Effector memory CD8-positive, alpha-beta T cell (primary cell): ENCODE data around the gene COMMD7.

Experiments used
- ATAC-seq: fragments of 150-1000 bp; cut with Tn5 transposase; replicated peaks from 2 replicates; pipeline ENCODE4 v1.10.0; 2021; ENCODE audit warnings: mild to moderate bottlenecking, moderate library complexity
- DNase-seq, 3 experiments: peaks; one replicate each; pipeline ENCODE4 v3.0.0; 2021
- H3K27ac Mint-ChIP-seq, 2 donors: one replicate each; pipeline ENCODE4 v1.8.0; 2022; ENCODE audit warnings: mild to moderate bottlenecking in 2 of 2, mixed read lengths in 2 of 2, moderate library complexity in 2 of 2
- H3K27me3 Mint-ChIP-seq, 2 donors: one replicate each; pipeline ENCODE4 v1.8.0; 2022; ENCODE audit warnings: mixed read lengths in 2 of 2
- H3K36me3 Mint-ChIP-seq: one replicate; pipeline ENCODE4 v1.8.0; 2022; ENCODE audit warnings: mild to moderate bottlenecking, moderate library complexity, mixed read lengths; ENCODE audit not compliant: insufficient read depth
- H3K4me1 Mint-ChIP-seq, 2 donors: one replicate each; pipeline ENCODE4 v1.8.0; 2022; ENCODE audit warnings: low read depth in 2 of 2, mixed read lengths in 2 of 2
- H3K4me3 Mint-ChIP-seq, 2 donors: one replicate each; pipeline ENCODE4 v1.8.0; 2022; ENCODE audit warnings: mild to moderate bottlenecking in 2 of 2, mixed read lengths in 2 of 2, moderate library complexity in 2 of 2
- H3K9me3 Mint-ChIP-seq, 2 donors: one replicate each; pipeline ENCODE4 v1.8.0; 2022; ENCODE audit warnings: mixed read lengths in 2 of 2
- total RNA-seq, 9 experiments: gene quantifications; one replicate each; lab custom pipeline; 2026; lab: John Stamatoyannopoulos, UW

COMMD7 gene
- 11.0 to 23.0 (median 15.8) reads per million in 9 experiments for total RNA-seq

DNA sequence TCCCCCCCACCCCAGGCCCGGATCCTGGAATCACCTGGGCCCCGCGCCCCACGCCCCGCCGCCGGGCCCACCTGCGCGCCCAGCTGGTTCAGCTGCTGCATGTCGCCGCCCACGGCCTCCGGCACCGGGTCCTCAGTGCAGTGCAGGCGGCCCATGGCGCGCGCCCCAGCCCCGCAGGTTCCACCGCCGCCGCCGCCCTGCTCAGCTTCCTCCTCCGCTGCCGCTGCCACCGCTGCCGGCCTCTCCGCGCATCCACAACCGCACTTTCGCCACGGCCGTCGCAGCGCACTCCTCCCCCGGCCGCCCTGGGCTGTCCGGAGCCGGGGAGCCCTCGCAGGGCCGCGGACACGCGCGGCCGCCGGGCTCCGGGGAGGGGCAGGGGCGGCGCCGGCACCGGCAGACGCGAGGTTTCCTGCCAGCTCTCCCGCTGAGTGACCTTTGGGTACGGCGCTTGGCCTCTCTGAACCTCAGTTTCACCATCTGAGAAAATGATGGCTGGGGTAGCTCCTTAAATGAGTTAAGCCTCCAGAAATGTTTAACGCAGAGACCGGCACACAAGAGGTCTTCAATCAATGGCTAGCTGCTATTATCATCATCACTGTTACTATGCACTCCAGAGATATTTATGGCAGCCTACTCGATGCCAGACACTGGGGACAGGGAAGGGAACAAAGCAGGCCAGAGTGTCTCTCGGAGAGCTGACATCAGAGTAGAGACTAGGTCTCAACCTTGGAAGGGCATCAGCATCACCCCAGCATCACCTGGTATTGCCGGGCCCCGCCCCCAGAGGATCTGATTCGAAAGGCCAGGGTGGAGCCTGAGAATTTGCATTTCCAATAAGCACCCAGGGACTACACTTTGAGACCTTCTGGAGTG, at the start of gene COMMD7:
Gene COMMD7, minus strand, starts transcription at position 231 of the 876 bp plus-strand sequence. Its CDS starts 76 bp downstream, at position 155.
- peaks cover 20 to 31% of the 10 kb centered on the region in 2 donors for H3K4me1 Mint-ChIP-seq
- peak within 1 kb of the TSS; percentile 97 to 99 for H3K27ac Mint-ChIP-seq
- DNase-seq (peak; percentile 50 to 52 (median 52)), ATAC-seq (peak; percentile 80)
- no peaks in the 10 kb centered on the region for H3K9me3 Mint-ChIP-seq
- peaks cover 8% of the 10 kb centered on the region for H3K36me3 Mint-ChIP-seq
- peak within 1 kb of the TSS; percentile 98 to 99 for H3K4me3 Mint-ChIP-seq
- no peaks in the 10 kb centered on the region for H3K27me3 Mint-ChIP-seq

DNA sequence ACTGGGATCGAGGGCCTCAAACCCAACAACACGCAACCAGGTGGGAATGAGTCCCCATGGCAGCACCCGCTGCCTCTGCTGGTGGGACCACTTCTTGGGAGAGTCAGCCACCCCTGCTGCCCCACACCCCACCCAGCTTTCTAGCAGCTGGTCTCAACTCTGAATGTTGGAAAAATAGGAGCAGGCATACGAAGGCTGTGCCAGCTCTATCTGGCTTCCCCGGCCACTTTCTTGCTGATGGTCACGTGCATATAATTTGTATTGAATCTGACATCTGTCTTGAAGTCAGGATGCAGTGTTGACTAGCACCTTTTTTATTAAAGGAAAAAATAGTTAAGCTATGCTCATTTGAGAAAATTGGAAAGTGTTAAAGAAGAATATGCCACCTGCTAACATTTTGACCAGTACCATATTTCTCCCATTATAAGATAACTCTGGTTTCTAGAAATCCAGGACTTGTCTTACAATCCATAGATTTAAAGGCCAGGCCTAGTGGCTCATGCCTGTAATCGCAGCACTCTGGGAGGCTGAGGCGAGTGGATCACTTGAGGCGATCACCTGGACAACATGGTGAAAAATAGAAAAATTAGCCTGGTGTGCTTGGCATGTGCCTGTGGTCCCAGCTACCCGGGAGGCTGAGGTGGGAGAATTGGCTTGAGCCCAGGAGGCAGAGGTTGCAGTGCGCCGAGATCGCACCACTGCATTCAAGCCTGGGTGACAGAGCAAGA, 49.6 kb upstream of the COMMD7 start:
- Mint-ChIP-seq H3K4me1 (peaks cover 3 to 17% of the 10 kb centered on the region in 2 donors), H3K9me3 (no peaks in the 10 kb centered on the region), H3K27ac (peak overlapping the region; percentile 26 to 32), H3K4me3 (peak overlapping the region in 1 of 2 donors; percentile 43), H3K27me3 (no peaks in the 10 kb centered on the region), H3K36me3 (no peaks in the 10 kb centered on the region)
- DNase-seq (no peak), ATAC-seq (no peak)

DNA sequence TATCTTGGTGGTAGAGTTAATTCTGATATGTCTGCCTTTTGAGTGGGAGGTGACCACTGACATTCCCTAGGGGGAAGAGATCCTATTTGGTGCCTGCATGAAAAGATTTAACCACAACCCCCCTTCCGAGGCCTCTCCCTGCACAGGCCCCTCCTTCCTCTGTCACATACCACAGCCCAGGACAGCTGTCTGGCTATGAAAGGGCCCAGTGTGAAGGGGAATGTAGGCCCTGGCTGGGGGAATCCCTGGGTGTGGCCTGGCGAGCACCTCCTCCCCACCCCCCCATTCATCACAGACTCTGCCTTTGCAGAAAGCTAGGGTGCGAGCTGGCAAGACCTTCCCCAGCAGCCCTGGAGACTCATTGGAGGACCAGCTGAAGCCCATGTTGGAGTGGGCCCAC, 49.0 kb upstream of the COMMD7 start:
- ATAC-seq (peak; percentile 58), DNase-seq (no peak)
- Mint-ChIP-seq H3K4me1 (peaks cover 3 to 17% of the 10 kb centered on the region in 2 donors), H3K27me3 (no peaks in the 10 kb centered on the region), H3K9me3 (no peaks in the 10 kb centered on the region), H3K4me3 (no peak overlapping the region), H3K36me3 (no peaks in the 10 kb centered on the region), H3K27ac (no peak overlapping the region)

DNA sequence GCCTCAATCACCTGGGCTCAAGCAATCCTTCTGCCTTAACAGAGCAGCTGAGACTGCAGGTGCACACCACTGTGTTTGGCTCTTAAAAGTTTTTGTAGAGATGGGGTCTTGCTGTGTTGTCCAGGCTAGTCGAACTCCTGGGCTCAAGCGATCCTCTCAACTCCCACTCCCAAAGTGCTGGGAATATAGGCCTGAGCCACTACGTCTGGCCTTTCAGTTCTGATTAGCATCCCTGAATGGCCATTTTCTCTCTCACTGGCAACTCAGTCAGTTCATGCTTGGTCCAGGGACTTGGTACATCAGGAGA, 47.4 kb upstream of the COMMD7 start:
- Mint-ChIP-seq H3K4me3 (no peak overlapping the region), H3K36me3 (no peaks in the 10 kb centered on the region), H3K27me3 (no peaks in the 10 kb centered on the region), H3K4me1 (peaks cover 3 to 15% of the 10 kb centered on the region in 2 donors), H3K9me3 (no peaks in the 10 kb centered on the region), H3K27ac (no peak overlapping the region)
- ATAC-seq, result no peak
- DNase-seq, result no peak

DNA sequence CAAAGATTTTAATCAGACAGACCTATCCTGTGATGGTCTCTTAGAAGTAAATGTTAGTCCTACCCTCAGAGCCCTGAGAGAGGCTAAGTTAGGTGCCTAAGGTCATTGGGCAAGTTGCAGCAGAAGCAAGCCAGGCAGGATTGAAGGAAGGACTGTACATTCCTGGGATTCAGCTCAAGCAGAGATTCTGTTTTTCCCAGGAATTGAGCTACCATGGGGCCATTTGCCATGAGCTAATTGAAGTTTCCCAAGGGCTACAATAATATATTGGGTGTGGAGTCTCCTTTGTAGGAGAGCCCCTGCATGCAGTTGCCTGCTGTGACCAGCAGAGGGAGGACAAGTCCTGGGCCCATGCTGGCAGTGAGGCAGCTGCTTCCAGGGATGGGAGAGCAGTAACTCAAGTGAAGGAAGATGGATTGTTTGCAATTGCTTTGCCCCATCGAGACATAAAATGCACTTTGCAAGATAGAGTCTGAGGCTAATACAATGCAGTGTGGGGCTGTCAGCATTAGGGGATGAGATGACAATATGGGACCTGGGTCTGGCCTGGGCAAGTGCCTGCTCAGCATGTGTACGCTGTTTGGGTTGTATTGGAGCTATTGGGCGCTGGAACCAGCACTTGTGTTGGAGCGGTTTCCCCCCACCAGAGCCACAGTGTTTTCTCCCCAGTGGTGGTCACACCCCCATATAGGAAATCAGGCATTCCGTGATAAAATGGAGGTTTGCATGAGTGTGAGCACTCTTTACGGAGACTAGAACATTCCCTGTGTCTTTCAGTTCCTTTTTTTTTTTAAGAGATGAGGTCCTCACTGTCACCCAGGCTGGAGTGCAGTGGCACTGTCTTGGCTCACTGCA, 46.9 kb upstream of the COMMD7 start:
- peak; percentile 67 to 74 (median 70) for DNase-seq
- peak; percentile 79 for ATAC-seq
- Mint-ChIP-seq H3K36me3 (no peaks in the 10 kb centered on the region), H3K4me1 (peaks cover 3 to 15% of the 10 kb centered on the region in 2 donors), H3K27me3 (no peaks in the 10 kb centered on the region), H3K4me3 (no peak overlapping the region), H3K27ac (no peak overlapping the region), H3K9me3 (no peaks in the 10 kb centered on the region)

DNA sequence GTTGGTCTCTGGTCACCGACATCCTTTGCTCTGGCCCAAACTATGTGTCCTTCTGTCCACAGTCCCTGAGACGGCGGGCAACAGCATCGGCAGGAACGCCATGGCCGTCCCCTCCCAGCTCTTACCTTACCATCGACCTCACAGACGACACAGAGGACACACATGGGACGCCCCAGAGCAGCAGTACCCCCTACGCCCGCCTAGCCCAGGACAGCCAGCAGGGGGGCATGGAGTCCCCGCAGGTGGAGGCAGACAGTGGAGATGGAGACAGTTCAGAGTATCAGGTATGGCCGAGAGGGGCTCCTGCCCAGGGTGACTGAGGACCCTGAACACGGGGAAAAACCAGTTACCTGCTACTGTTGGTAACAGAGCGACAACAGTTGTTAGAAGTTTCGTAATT, 43.9 kb upstream of the COMMD7 start:
- no peak for DNase-seq
- no peaks in the 10 kb centered on the region for H3K36me3 Mint-ChIP-seq
- H3K4me3 Mint-ChIP-seq, result no peak overlapping the region
- H3K27ac Mint-ChIP-seq, result no peak overlapping the region
- no peaks in the 10 kb centered on the region for H3K9me3 Mint-ChIP-seq
- no peak for ATAC-seq
- no peaks in the 10 kb centered on the region for H3K27me3 Mint-ChIP-seq
- peaks cover 3 to 4% of the 10 kb centered on the region in 2 donors for H3K4me1 Mint-ChIP-seq

DNA sequence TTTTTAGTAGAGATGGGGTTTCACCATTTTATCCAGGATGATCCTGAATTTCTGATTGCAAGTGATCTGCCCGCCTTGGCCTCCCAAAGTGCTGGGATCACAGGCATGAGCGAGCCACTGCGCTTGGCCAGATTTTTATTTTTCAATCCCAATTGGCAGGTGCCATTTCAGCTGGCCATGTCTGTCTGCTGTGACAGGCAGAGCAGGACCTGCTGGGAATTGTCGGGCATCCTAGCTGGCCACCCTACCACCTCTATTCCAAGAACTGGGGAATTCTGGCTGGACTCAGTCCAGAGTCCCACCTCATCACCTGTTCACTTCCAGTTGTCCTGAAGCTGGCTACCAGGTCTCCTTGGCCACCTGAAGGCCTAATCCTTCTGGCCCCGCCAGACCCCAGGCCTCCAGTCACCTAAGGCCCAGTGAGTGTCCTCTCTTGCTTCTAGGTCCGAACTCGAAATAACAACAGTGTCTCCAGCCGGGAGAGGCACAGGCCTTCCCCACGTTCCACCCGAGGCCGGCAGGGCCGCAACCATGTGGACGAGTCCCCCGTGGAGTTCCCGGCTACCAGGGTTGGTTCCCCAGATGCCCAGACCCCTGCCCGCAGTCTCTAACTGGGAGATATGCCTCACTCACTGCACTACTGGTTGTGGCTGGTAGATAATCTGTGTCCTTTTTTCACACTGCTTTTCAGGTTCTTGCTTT, 42.9 kb upstream of the COMMD7 start:
- H3K27me3 Mint-ChIP-seq, result no peaks in the 10 kb centered on the region
- H3K4me3 Mint-ChIP-seq, result no peak overlapping the region
- ATAC-seq (no peak), DNase-seq (no peak)
- no peaks in the 10 kb centered on the region for H3K36me3 Mint-ChIP-seq
- H3K27ac Mint-ChIP-seq, result no peak overlapping the region
- peaks cover 3 to 4% of the 10 kb centered on the region in 2 donors for H3K4me1 Mint-ChIP-seq
- H3K9me3 Mint-ChIP-seq, result no peaks in the 10 kb centered on the region

DNA sequence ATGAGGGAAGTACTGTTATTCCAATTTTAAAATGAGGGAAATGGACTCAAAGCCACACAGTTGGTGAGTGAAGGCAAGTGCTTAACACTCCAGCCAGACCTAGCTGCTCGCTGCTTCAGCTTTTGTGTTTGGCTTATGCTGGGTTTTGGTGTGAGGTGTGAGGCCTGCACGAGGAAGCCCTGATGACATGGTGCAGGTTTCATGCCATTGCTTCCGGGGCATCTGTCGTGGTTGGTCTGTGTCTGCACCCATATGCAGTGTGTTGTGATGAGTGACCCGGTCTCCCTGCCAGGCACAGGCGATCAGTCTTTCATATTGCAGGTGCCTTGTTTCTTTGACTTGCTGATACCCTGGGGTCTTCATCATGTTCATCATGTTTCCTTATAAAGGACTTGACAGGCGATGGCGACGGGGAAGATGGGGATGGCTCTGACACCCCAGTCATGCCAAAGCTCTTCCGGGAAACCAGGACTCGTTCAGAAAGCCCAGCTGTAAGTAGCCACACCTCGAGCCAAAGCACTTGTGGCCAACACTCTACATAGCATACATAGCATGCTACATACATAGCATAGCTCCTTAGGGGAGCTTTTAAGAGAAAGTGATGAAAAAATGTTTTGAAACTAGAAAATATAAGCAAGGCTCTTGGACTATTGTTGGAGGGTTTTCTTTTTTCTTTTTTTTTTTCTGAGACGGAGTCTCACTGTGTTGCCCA, 41.3 kb upstream of the COMMD7 start:
- Mint-ChIP-seq H3K9me3 (no peaks in the 10 kb centered on the region), H3K4me3 (no peak overlapping the region), H3K4me1 (peaks cover 2 to 3% of the 10 kb centered on the region in 2 donors), H3K36me3 (no peaks in the 10 kb centered on the region), H3K27ac (no peak overlapping the region), H3K27me3 (no peaks in the 10 kb centered on the region)
- no peak for ATAC-seq
- DNase-seq, result no peak

DNA sequence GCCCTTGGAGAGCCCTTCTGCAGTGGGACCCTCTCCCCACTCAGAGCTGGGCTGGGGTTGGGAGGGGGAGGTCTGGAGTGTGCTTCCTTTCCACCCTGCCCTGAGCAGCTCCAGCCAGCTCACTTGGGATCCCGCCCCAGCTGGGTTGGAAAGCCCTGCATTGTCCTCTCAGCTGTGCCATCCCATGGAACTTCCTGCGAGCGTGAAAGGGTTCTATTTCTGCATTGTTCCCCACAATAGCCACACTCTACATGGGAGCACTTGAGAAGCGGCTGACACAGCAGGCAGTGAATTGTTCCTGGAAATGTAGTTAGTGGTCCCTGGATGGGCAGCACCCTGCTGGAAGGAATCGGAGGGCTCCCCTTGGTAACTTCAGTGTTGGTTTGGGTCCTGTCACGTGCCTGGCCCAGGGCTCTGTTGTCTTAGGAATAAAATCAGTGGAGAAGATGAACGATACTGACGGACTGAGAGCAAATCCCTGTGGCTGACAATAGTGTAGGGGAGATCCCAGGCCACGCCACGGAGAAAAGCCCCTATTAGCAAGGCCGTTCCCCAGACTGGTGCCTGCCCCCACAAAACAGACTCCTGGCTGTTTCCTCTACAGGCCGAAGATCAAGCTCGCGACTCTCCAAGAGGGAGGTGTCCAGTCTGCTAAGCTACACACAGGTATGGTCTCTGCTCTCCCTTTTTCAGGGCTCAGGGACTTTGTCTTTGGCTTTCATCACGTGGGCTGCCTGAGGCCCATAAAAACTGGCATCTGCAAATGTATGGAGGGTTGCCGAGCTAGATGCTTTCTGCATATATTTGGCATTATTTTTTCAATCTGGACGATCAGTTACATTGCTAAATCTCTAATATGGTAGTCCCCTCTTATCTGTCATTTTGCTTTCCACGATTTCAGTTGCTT, 37.7 kb upstream of the COMMD7 start:
- ATAC-seq, result no peak
- no peak overlapping the region for H3K27ac Mint-ChIP-seq
- no peak overlapping the region for H3K4me3 Mint-ChIP-seq
- no peaks in the 10 kb centered on the region for H3K27me3 Mint-ChIP-seq
- H3K9me3 Mint-ChIP-seq, result no peaks in the 10 kb centered on the region
- no peaks in the 10 kb centered on the region for H3K36me3 Mint-ChIP-seq
- peaks cover 5% of the 10 kb centered on the region in 2 donors for H3K4me1 Mint-ChIP-seq
- DNase-seq, result no peak

DNA sequence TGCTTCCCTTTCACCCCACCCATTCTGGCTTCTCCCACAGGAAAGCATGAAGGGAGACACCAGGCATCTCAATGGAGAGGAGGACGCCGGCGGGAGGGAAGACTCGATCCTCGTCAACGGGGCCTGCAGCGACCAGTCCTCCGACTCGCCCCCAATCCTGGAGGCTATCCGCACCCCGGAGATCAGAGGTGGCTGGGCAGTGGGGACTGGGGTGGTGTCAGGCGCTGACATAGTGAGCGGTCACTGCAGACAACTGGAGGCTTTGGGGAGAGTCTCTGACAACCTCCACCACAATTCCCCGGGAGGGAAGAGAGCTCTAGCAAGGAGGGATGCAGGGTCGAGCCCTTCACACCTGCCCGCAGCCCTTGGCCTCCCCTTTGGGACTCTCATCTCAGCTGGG, 37.0 kb upstream of the COMMD7 start:
- ATAC-seq, result no peak
- Mint-ChIP-seq H3K27ac (no peak overlapping the region), H3K27me3 (no peaks in the 10 kb centered on the region), H3K4me1 (peaks cover 5% of the 10 kb centered on the region in 2 donors), H3K4me3 (no peak overlapping the region), H3K9me3 (no peaks in the 10 kb centered on the region), H3K36me3 (no peaks in the 10 kb centered on the region)
- no peak for DNase-seq

DNA sequence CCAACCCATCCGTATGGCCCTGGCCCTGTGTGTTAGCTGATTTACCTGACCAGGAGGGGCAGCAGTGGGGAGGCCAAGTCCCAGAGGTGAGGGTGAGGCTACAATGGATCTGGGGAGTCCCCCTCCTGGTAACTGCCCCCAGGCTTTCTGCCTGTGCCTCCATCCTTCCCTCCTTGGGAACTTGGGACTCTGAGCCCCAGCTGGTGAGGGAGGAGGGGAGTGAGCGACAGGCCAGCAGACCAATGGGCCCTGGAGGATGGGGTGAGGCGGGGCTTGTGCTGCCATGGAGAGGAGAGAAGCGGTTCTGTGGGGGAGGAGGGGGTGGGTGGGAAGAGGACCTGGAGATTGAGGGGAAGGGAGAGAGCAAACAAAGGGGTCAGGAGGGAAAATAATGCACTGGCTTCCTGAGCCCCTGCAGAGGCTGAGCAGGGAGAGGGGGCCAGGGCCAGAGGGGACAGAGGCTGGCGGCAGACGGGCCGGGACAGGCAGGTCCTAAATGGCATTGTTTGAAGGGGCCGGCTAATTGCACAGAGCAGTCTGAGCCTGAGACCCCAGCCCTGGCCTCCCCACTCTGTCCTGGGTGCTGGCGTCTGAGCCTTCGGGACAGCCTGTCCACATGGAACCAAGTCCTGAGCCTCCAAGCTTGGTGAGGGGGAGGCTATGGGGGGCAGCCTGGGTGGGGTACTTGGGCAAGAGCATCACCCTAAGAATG, 36.4 kb upstream of the COMMD7 start:
- no peaks in the 10 kb centered on the region for H3K27me3 Mint-ChIP-seq
- H3K27ac Mint-ChIP-seq, result no peak overlapping the region
- H3K36me3 Mint-ChIP-seq, result no peaks in the 10 kb centered on the region
- peaks cover 5% of the 10 kb centered on the region in 2 donors for H3K4me1 Mint-ChIP-seq
- DNase-seq (no peak), ATAC-seq (no peak)
- no peaks in the 10 kb centered on the region for H3K9me3 Mint-ChIP-seq
- H3K4me3 Mint-ChIP-seq, result no peak overlapping the region
